Stimulated activated CD4-positive, alpha-beta T cell treated with anti-CD3 and anti-CD28 coated beads, Interleukin-12 subunit alpha, Interleukin-12 subunit beta, amount 100 ng/mL, for 24 hours (primary cell): Measurements from ENCODE around the gene TNNT2.

ENCODE experiments used
- DNase-seq, 2 experiments: peaks; one replicate each; pipeline ENCODE4 v3.0.0-alpha.2; 2020; ENCODE audit warnings: low read depth in 2 of 2

TNNT2 gene

GRCh38 chr1:201376464-201377374 is 761 bp downstream of the TNNT2 start:
- no peak for DNase-seq

- DNase-seq, result no peak
These were observed 1.4 kb downstream of the TNNT2 start for GRCh38 chr1:201376107-201376463.

- no peak for DNase-seq
These were observed 2.3 kb downstream of the TNNT2 start for GRCh38 chr1:201375169-201375568.

GRCh38 chr1:201374364-201374763 is 3.1 kb downstream of the TNNT2 start:
- DNase-seq, result no peak

- no peak for DNase-seq
These were observed 5.7 kb downstream of the TNNT2 start for GRCh38 chr1:201371792-201372191.

- no peak for DNase-seq
These were observed 6.2 kb downstream of the TNNT2 start for GRCh38 chr1:201371276-201371675.

GRCh38 chr1:201370500-201370899 is 7.0 kb downstream of the TNNT2 start:
- no peak for DNase-seq

- no peak for DNase-seq
These were observed 8.3 kb downstream of the TNNT2 start for GRCh38 chr1:201369209-201369608.

GRCh38 chr1:201366696-201367095 is 10.8 kb downstream of the TNNT2 start:
- DNase-seq, result no peak

- no peak for DNase-seq
These were observed 12.2 kb downstream of the TNNT2 start for GRCh38 chr1:201365251-201365650.

GRCh38 chr1:201364808-201365105 is 12.7 kb downstream of the TNNT2 start:
- no peak for DNase-seq

GRCh38 chr1:201363467-201363866 is 14.0 kb downstream of the TNNT2 start:
- DNase-seq, result no peak

GRCh38 chr1:201362906-201363305 is 14.6 kb downstream of the TNNT2 start:
- no peak for DNase-seq

- DNase-seq, result peak; percentile 2 to 24
These were observed 15.6 kb downstream of the TNNT2 start for GRCh38 chr1:201361652-201362504.

GRCh38 chr1:201360901-201361651 is 16.4 kb downstream of the TNNT2 start:
- no peak for DNase-seq

- DNase-seq, result no peak
These were observed 17.0 kb downstream of the TNNT2 start for GRCh38 chr1:201360486-201360885.

GRCh38 chr1:201359873-201360210 is 17.6 kb downstream of the TNNT2 start:
- no peak for DNase-seq

- no peak for DNase-seq
These were observed 18.2 kb downstream of the TNNT2 start for GRCh38 chr1:201359031-201359872.

GRCh38 chr1:201358596-201358995 is 18.9 kb downstream of the TNNT2 start:
- DNase-seq, result no peak

GRCh38 chr1:201357636-201358348 is 19.7 kb downstream of the TNNT2 start:
- no peak for DNase-seq

- DNase-seq, result no peak
These were observed 20.3 kb downstream of the TNNT2 start for GRCh38 chr1:201357211-201357610.
